Ammon's horn (tissue), 1 donor: Measurements from ENCODE around the gene CDKN1A.
A peak's percentile ranks its signal among the peaks of the same experiment; 100 is the strongest.
"Not testable (repeated sequence)": the region's sequence is repeated elsewhere in the genome, so short reads cannot be mapped to it uniquely, and the experiment has no call there.

ENCODE experiments used
- DNase-seq: peaks from one replicate; pipeline ENCODE4 v3.0.0-alpha.2; 2016; ENCODE audit warnings: low spot score

The CDKN1A gene

GRCh38 chr6:36678488-36679042 is at the start of gene CDKN1A:
Gene CDKN1A (plus strand): TSS chr6:36678714. CDS start chr6:36684102, 5,388 bp downstream.
- DNase-seq = peak; percentile 84

DNA sequence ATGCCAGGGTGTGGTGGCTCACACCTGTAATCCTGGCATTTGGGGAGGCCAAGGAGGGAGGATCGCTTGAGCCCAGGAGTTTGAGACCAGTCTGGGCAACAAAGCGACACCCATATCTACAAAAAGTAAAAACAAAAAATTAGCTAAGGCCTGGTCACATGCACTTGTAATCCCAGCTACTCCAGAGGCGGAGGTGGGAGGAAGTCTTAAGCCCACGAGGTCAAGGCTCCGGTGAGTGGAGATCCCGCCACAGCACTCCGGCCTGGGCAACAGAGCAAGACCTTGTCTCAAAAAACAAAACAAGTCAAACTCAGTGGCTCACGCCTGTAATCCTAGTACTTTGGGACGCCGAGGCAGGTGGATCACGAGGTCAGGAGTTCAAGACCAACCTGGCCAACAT is 48.7 kb upstream of the CDKN1A start:
- DNase-seq = no peak

DNA sequence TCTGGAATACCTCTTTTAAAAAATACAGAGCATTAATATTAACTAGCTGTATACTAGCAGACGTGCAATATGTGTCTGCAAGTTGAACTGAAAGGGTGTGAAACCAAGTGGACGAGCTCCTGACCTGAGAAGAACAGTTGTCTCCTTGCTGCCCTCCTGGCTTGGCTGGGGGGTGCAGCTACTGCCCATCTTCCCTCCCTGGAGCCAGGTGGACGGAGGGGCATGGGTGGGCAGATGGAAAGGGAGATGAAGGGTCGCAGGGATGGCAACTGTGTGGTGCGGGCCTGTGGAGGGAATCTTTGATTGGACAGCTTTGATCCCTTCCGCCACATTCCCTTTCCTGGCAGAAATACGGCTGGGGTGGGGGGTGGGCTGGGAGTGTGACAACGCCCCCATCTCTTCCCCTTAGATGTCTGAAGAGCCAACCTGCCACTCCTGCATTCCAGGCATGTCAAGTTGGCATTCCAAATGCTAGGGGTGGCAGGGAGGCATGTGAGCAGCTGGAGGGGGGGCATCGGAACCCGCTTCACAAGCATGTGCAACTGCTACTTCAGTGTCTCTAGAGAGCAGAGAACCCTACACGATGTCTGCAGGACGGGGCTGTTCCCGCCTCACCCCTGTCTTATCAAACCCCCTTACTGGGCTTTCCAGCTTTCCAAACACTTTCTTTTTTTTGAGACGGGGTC is 47.0 kb upstream of the CDKN1A start:
- DNase-seq = no peak

DNA sequence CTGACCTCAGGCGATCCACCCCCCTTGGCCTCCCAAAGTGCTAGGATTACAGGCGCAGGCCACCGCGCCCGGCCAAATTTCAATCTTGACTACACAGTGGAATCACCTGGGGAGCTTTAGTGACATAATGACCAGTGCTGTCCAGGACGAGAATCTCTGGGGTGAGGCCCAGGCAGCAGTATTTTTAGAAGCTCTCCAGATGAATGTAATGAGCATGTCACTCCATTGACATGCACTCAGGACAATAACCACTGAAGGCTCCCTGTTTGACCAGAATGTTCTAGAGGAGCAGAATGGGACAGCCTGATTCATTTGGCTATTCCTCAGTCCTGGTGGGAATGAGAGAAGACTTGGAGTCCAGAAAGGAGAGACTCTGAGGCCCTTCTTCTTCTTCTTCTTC is 45.1 kb upstream of the CDKN1A start:
- no peak for DNase-seq

DNA sequence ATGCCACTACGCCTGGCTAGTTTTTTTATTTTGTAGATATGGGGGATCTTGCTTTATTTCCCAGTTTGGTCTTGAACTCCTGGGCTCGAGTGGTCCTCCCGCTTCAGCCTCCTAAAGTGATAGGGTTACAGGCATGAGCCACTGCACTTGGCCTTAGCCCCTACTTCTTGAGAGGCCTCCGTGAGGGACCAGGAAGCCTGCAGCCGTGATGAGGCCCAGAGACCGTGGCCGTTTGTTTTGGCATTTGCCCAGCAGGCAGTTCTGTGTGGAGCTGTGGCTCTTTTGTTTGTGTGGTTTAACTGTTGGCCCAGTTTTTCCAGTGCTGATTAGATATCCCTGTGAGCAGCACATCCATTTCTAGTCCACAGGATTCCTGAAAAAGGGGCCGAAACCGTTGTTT is 44.6 kb upstream of the CDKN1A start:
- DNase-seq = no peak

DNA sequence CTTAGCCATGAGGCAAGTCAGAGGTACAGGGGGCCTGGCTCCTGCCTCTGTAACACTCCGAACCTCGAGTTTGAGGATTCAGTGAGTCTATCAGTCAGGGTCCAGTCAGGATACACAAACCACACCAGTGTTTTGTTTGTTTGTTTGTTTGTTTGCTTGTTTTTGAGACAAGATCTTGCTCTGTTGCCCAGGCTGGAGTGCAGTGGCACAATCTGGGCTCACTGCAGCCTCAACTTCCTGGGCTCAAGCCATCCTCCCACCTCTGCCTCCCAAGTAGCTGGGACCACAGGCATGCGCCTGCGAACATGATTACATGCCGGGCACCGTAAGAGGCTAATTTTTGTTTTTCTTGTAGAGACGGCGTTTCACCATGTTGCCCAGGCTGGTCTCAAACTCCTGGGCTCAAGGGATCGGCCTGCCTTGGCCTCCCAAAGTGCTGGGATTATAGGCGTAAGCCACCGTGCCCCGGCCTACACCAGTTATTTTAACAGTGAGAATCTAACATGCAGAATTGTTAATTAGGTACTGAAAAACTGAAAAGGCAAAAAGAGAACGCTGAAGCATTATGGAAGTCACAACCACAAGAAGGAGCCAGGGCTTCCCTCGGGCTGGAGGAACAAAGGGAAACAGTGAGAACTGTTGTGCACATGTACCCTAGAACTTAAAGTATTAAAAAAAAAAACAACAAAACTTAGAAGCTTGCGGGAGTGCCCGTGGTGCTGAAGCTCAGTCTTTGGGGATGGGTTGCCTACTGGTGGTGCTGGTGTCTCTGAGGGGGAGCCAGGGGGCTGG is 44.0 kb upstream of the CDKN1A start:
- no peak for DNase-seq

DNA sequence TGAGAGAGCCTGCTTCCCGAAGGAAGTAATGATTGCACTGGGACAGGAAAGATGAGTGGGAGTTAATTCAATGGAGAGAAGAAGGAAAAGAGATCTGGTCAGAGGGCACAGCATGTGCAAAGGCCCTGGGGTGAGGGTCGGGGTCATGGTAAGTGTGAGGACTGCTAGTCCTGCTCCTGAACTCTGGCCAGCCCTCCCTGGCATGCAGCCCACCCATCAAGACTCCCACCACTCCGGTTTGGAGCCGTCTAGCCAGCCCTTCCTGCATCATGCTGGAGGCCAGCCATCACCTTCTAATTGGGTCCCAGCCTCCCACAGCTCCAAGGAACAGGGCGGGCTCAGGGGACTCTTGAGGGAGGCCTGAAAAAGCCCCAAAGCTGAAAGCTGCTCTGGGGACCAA is 42.2 kb upstream of the CDKN1A start:
- DNase-seq = no peak

GRCh38 chr6:36636687-36637418 is 41.7 kb upstream of the CDKN1A start:
- DNase-seq = no peak

DNA sequence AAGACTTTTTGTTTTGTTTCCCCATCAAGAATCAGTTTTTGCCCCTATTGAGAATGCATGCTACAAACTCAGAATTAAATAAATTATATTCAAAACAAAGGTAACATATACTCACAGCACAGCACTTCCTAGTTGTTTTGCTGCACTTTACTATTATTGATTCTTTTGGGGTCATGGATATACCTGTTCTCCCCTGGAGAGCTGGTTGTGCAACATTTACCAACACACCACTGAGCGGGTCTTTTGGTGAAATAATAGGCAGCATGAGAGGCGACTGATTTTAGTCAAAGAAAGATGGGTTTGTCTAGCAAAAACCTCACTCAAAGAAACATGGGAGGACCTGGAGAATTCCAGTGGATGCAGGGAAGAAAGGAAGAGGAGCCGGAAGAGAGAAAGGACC is 39.9 kb upstream of the CDKN1A start:
- DNase-seq = no peak

DNA sequence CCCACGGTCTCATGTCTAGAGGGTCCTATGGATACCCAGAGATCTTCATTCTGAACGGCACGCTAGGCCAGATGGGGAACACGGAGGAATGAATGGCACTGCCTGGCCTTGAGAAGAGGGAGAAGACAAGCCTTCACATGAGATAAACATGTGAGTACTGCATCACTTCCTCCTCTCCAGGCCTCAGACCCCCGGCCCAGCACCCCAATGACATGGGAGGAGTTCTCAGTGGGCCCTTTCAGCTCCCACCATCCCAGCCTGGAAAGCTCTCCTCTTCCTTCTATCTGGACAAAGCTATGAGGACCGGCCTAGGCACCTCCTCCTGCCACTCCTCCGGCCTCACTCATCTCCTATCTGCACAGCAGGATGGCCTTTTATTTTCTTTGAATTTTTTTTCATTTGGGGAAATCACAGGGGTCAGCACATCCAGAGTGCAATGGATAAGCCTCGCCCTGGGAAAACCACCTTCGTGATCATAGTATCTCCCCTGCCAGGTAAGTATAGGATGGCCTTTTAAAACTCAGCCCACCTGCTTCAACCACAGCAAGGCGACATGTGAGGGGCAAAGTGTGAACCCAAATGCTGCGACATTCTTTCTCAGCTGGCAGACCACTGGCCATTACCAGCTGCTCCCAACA is 39.2 kb upstream of the CDKN1A start:
- no peak for DNase-seq

GRCh38 chr6:36641543-36641942 is 37.0 kb upstream of the CDKN1A start:
- DNase-seq = no peak

GRCh38 chr6:36642913-36643817 is 35.3 kb upstream of the CDKN1A start:
- DNase-seq = peak; percentile 45

DNA sequence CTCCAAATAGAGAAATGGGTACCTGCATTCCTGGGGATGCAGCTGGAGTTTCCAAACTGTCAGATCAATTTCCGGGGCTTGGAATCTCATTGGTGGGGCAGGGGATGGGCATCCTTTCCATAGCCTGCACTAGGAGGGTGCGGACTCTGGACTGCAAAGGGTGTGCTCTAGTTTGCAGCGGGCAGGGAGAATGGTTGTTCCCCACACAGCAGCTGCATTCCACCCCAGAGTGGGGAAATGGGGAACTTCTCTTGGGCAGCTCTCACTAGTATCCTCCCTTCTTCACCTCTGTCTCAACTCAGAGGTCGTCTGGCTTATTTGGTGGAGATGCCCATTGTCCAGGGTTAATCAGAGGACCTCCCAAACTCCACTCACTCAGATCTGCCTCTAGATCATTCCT is 34.5 kb upstream of the CDKN1A start:
- DNase-seq = no peak

GRCh38 chr6:36649086-36649485 is 29.4 kb upstream of the CDKN1A start:
- no peak for DNase-seq

DNA sequence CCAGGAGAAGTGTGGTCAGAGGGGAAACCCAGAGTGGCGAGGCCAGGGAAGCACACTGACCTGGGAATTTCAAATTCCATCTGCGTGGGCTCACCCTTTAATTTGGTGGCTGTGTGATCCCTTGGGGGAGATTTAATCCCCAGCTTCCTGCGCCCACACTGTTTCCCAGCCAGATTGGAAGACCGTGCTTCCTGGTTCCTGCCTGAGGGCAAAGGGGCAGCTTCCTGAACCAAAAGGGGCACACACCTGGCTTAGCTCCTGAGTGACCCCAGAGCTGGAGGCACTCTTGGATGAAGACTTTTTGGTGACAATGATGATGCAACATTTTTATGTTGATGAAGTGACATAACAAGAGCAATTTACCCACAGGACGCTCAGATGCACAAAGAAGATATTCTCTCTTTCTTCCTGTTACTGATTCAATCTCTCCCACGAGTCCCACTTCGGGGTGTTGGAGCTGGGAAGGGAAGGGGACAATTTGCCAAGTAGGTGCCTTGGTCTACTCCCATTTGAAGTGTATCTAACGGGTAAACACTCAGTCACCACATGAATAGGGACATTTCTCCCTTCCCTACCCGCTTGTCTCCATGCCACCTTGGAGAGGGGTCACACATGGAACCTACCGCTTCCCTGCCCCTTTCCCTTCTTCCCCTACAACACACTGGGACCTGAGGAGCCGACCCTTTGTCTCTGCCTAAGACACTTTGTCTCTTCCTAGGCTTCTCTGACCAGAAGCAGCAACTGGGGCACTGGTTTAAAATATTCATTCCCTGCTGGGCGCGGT is 28.6 kb upstream of the CDKN1A start:
- DNase-seq = no peak

DNA sequence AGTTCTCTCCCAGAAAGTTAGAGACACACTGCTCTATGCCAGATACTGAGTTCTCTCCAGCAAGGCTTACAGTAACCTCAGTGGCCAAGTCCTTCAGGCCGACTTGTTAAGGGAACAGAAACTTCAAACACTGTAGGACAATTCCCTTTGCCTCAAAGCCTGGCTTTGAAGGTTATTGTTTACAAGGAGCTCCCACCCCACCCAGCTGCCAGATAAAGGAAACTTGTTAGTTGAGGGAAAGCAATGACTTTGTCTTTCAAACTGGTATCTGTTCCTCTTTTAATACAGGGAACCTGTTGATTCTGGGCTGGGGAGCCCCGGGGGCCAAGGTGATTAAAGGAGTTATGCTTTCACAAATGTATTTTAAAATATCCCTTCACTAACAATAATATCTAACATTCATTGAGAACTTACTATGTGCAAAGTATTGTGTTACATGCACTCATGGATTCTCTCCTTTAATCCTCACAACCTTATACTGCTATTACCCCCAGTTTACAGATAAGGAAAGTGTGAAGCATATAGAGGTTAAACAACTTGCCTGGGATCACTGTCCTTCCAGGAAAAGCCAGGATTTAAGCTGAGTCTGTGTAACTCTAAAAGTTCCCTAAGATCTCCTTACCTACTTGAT is 27.6 kb upstream of the CDKN1A start:
- DNase-seq = peak; percentile 61

DNA sequence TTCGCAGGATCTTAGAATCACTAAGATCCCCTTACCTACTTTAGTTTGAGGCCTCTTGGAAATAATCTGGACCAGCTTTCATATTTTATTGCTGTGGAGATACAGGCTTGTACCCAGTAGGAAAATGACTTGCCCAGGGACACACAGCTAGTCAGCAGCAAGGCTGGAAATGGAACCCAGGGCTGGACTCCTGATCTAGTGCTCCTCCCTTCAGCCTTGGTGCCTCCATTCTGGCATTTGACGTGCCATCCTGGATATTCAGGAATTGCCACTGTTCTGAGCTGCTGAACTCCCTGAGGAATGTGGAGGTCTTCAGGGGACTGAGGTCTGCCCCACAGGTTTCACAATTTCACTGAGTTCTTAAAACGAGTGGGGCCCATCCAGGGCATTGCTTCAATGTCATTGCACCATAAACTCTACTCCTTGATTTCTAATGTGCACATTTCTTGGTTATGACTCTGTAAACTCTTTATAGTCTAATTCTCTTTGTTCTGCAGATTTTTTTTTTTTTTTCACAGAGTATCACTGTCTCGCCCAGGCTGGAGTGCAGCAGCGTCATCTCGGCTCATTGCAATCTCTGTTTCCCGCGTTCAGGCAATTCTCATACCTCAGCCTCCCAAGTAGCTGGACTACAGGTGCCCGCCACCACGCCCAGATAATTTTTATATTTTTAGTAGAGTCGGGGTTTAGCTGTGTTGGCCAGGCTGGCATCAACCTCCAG is 26.7 kb upstream of the CDKN1A start:
- DNase-seq = no peak

- DNase-seq = not testable (repeated sequence)
These were observed 24.0 kb upstream of the CDKN1A start for GRCh38 chr6:36654469-36654868.

DNA sequence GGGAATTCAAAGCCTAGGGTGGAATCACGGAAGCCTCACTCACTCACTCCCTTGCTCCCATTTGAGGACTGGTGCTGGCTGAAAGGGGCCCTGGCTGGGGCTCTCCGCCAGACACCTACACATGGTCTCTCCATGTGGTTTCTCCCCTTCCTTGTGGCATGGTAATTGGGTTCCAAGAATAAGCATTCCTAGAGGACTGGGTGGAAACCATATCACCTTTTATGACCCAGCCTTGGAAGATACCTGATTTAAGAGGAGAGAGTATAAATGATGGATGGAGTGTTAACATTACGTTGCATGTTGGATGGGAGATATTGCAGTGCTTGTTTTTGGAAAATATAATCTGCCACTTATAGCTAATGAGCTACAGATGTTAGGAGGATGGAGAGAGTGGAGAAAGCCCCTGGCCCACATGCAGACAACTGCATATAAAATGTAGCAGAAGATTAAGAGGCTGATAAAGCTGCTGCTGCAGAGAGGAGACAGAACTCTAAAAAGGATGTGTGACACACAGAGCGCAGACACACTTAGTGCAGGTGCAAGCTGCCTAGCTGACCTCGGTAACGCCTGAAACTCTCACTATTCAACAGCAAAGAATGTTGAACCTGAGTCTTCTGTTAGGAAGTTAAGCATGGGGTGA is 23.3 kb upstream of the CDKN1A start:
- no peak for DNase-seq
